Measurements from ENCODE around the gene ARMC9.

DNA sequence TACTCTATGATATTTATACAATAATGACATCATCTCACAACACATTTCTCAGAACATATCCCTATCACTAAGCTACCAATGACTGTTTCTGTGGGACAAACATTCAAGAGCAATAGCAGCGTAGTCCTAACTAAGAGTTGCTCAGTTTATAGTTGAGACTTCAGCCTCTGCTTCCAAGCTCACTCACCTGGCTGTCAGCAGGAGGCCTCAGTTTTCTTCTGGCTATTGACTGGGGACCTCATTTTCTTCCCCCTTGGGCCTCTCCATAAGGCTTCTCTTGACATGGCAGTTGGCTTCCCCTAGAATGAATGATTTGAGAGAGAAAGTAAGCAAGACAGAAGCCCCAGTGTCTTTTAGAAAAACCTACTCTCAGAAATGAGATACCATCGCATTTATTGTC, 85.9 kb downstream of the ARMC9 start:
- TF ChIP-seq, protein P1, sequence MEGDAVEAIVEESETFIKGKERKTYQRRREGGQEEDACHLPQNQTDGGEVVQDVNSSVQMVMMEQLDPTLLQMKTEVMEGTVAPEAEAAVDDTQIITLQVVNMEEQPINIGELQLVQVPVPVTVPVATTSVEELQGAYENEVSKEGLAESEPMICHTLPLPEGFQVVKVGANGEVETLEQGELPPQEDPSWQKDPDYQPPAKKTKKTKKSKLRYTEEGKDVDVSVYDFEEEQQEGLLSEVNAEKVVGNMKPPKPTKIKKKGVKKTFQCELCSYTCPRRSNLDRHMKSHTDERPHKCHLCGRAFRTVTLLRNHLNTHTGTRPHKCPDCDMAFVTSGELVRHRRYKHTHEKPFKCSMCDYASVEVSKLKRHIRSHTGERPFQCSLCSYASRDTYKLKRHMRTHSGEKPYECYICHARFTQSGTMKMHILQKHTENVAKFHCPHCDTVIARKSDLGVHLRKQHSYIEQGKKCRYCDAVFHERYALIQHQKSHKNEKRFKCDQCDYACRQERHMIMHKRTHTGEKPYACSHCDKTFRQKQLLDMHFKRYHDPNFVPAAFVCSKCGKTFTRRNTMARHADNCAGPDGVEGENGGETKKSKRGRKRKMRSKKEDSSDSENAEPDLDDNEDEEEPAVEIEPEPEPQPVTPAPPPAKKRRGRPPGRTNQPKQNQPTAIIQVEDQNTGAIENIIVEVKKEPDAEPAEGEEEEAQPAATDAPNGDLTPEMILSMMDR (IDR thresholded peaks at IDR 0.05) = no peak
- no peak for TF ChIP-seq POLR2A (IDR thresholded peaks at IDR 0.05)

Measured in heart left ventricle (tissue), 13 donors.